ENCODE data around the gene KRT86. TPM values are rescaled to one million over a fixed set of nuclear protein-coding genes. Genes with fewer than 3 reads are reported as not detected.

The KRT86 gene
- total and polyA plus RNA-seq, 9 of the 15 experiments (the other 6 are each of a cell fraction or from before 2014, with no cell fraction given), result not detected

DNA sequence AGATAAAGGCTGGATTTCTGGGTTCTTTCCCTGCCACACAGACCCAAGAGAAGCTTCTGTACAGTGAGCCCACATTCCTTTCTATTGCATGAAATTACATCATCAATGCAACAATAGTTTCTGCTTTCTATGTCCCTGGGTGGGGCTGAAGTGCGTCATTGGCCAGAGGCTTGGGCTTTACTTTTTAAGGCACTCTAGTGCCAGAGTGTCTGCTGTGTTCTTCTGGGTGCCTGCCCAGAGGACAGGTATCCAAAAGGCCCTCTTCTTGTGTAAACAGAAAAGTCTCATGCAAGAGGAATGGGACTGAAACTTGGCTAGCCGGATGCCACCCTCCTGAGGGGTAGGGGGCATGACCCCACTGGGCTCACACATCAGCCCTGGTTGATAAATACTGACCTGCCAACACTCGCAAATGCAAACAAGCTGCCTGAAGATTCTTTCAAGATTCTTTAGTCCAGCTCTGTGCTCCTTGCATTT, 5.9 kb downstream of the KRT86 start:
- no peak for FAIRE-seq
- in situ Hi-C loops (cut with MboI) (no loop called here), intact Hi-C loops (cut with micrococcal nuclease) (no loop called here)
- TF ChIP-seq CTBP1 (IDR thresholded peaks at IDR 0.05; ENCODE audit: borderline replicate concordance) (peak; percentile 54; the same call in 1 of the 2 replicates), ATF7 (IDR thresholded peaks at IDR 0.05) (peak; percentile 92), DIDO1 (tag; IDR thresholded peaks at IDR 0.05; ENCODE audit: low read depth) (no peak), HMGN3 (IDR thresholded peaks at IDR 0.05; ENCODE audit: borderline replicate concordance, extremely low read depth, insufficient read length, low read depth, low read length) (no peak), GTF2E2 (tag; IDR thresholded peaks at IDR 0.05) (no peak), POLR2AphosphoS2 (IDR thresholded peaks at IDR 0.05; ENCODE audit: low read length) (no peak), ZNF175 (CRISPR knock-in tag; IDR thresholded peaks at IDR 0.05; ENCODE audit: low read depth) (peak; percentile 70), CAMTA2 (CRISPR knock-in tag; conservative IDR thresholded peaks at IDR 0.05) (no peak), ZNF445 (CRISPR knock-in tag; IDR thresholded peaks at IDR 0.05; ENCODE audit: low read depth) (no peak), ZNF24 (IDR thresholded peaks at IDR 0.05) (no peak), ZNF124 (CRISPR knock-in tag; IDR thresholded peaks at IDR 0.05) (no peak), FOXP1 (CRISPR knock-in tag; IDR thresholded peaks at IDR 0.05) (no peak), GATAD2B (IDR thresholded peaks at IDR 0.05; ENCODE audit: borderline replicate concordance) (no peak), SETDB1 (IDR thresholded peaks at IDR 0.05; ENCODE audit: low read length) (no peak), FOXJ3 (CRISPR knock-in tag; IDR thresholded peaks at IDR 0.05) (no peak), STAG1 (CRISPR knock-in tag; IDR thresholded peaks at IDR 0.05; ENCODE audit: borderline replicate concordance) (no peak), SMARCA4 (IDR thresholded peaks at IDR 0.05) (peak; percentile 61; the same call in 1 of the 2 replicates), TEAD4 (IDR thresholded peaks at IDR 0.05; ENCODE audit: low read length) (peak; percentile 68; the same call in 1 of the 2 replicates), TEAD4 (CRISPR knock-in tag; IDR thresholded peaks at IDR 0.05; ENCODE audit: borderline replicate concordance) (no peak), CEBPB (tag; IDR thresholded peaks at IDR 0.05) (peak; percentile 69), ZBTB1 (CRISPR knock-in tag; IDR thresholded peaks at IDR 0.05; ENCODE audit: borderline replicate concordance, low read depth) (no peak), POU5F1 (IDR thresholded peaks at IDR 0.05; ENCODE audit: borderline replicate concordance, low read depth, low read length, partially characterized antibody) (no peak), ZNF830 (CRISPR knock-in tag; IDR thresholded peaks at IDR 0.05) (no peak), ZNF551 (CRISPR knock-in tag; IDR thresholded peaks at IDR 0.05) (no peak)
- TF ChIP-seq, protein P1, sequence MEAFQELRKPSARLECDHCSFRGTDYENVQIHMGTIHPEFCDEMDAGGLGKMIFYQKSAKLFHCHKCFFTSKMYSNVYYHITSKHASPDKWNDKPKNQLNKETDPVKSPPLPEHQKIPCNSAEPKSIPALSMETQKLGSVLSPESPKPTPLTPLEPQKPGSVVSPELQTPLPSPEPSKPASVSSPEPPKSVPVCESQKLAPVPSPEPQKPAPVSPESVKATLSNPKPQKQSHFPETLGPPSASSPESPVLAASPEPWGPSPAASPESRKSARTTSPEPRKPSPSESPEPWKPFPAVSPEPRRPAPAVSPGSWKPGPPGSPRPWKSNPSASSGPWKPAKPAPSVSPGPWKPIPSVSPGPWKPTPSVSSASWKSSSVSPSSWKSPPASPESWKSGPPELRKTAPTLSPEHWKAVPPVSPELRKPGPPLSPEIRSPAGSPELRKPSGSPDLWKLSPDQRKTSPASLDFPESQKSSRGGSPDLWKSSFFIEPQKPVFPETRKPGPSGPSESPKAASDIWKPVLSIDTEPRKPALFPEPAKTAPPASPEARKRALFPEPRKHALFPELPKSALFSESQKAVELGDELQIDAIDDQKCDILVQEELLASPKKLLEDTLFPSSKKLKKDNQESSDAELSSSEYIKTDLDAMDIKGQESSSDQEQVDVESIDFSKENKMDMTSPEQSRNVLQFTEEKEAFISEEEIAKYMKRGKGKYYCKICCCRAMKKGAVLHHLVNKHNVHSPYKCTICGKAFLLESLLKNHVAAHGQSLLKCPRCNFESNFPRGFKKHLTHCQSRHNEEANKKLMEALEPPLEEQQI (IDR thresholded peaks at IDR 0.05), result no peak

More for the DNA sequence above, 5.9 kb downstream of the KRT86 start:
- Histone ChIP-seq H3K27me3 (ENCODE audit: control insufficient read depth in 2 of 2, insufficient read depth in 2 of 2, low read length in 2 of 2) (peaks cover 0 to 14% of the 10 kb centered on the region in 2 experiments; a peak in 2 of 5 replicates), H3K9me3 (replicated peaks; ENCODE audit: control insufficient read depth, insufficient read depth, low read depth, low read length) (no peaks in the 10 kb centered on the region), H3K36me3 (ENCODE audit: control insufficient read depth, insufficient read depth, low read length) (no peaks in the 10 kb centered on the region), H3K4me1 (replicated peaks in 1 of 2; ENCODE audit: control insufficient read depth in 2 of 2, insufficient read depth in 2 of 2, low read length in 2 of 2) (peaks cover 6 to 22% of the 10 kb centered on the region in 2 experiments; a peak in 4 of 5 replicates), H3K9ac (ENCODE audit: insufficient read depth in 1 of 2, low read depth in 2 of 2, low read length in 2 of 2) (no peak overlapping the region), H3K79me2 (ENCODE audit: control insufficient read depth, insufficient read depth, low read length) (no peaks in the 10 kb centered on the region), H3K9me1 (ENCODE audit: control insufficient read depth, insufficient read depth, low read length) (no peaks in the 10 kb centered on the region), H4K20me1 (replicated peaks; ENCODE audit: control insufficient read depth, insufficient read depth, low read length) (no peaks in the 10 kb centered on the region; the same call in 1 of the 2 replicates), H3K4me2 (ENCODE audit: insufficient read depth, low read length) (no peak overlapping the region), H2AFZ (ENCODE audit: low read depth, low read length) (no peak overlapping the region), H3K27ac (ENCODE audit: extremely low read depth, low read depth, low read length) (no peak overlapping the region; the same call in 2 of the 3 replicates), H3K4me3 (no peak overlapping the region)
- ATAC-seq (peak; percentile 68), DNase-seq (ENCODE audit: extremely low read depth in 1 of 4, low spot score in 3 of 4) (peak in 1 of 4 experiments; percentile 8)
- 12% methylated on average over 3 of the region's 3 CpGs for WGBS (ENCODE audit: insufficient coverage, low coverage, missing lambda C conversion rate)
- CTCF ChIA-PET (ENCODE audit: low intra/inter-chr PET ratio), result no interaction called here
- POLR2A ChIA-PET, result interaction anchor here (0.6 to 0.9 kb wide), 3 partner anchors 13 to 298 kb away, joined by 3 read pairs; no protein-coding TSS in a partner anchor
- BruUV-seq (replicated peaks), result no TSS peak
